ENCODE results near the gene CORO7. TPM values are rescaled to one million over a fixed set of nuclear protein-coding genes. Genes with fewer than 3 reads are reported as not detected.

CORO7 gene
- total and polyA plus RNA-seq, 9 of the 15 experiments (the other 6 are each of a cell fraction or from before 2014, with no cell fraction given) = 0.45 to 77.2 (median 18.7) TPM

DNA sequence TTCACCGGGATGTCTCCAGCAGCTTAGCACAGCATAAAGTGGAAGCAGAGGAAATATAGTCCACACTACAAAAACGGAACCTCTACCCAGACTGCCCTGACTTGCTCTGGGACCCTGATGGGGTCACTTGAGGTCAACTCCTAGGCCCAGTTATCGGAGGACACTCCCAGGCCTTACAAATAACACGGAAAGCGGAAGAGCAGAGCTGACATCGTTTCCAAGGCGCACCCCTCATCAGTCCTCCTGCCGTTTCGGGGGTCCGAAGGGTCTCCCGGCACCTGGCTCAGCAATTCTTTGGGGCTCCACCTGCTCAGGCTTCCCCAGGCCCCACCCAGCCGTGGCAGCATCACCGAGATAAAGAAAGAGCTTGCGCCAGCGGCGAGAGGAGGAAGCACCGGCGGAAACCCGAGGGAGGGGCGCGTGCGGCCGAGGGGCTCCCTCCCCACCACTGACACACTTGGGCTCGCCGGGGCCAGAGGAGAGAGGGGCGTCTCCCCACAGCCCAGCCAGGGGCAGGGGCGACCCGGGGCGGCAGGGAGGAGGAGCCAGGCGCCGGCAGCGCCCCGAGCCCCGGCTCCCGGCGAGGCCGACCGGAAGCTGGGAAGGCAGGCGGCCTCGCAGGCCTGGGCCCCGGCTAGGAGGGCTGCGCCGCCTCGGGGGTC is 727 bp downstream of the CORO7 start (continued):
- no peak for TF ChIP-seq PHB (CRISPR knock-in tag; IDR thresholded peaks at IDR 0.05)
- no peak for TF ChIP-seq CHCHD3 (CRISPR knock-in tag; IDR thresholded peaks at IDR 0.05)
- TF ChIP-seq ZNF174 (CRISPR knock-in tag; IDR thresholded peaks at IDR 0.05) = no peak
- 0 out of 2 replicates have a peak, but pooled peaks have one; percentile 14 for TF ChIP-seq GABPB1 (CRISPR knock-in tag; IDR thresholded peaks at IDR 0.05)
- peak; percentile 79 for TF ChIP-seq RBBP5 (IDR thresholded peaks at IDR 0.05; ENCODE audit: borderline replicate concordance, insufficient read depth, low read length, poor library complexity, severe bottlenecking)
- TF ChIP-seq, protein P1, sequence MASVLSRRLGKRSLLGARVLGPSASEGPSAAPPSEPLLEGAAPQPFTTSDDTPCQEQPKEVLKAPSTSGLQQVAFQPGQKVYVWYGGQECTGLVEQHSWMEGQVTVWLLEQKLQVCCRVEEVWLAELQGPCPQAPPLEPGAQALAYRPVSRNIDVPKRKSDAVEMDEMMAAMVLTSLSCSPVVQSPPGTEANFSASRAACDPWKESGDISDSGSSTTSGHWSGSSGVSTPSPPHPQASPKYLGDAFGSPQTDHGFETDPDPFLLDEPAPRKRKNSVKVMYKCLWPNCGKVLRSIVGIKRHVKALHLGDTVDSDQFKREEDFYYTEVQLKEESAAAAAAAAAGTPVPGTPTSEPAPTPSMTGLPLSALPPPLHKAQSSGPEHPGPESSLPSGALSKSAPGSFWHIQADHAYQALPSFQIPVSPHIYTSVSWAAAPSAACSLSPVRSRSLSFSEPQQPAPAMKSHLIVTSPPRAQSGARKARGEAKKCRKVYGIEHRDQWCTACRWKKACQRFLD (CRISPR knock-in tag; IDR thresholded peaks at IDR 0.05) = no peak
- TF ChIP-seq, protein P2, sequence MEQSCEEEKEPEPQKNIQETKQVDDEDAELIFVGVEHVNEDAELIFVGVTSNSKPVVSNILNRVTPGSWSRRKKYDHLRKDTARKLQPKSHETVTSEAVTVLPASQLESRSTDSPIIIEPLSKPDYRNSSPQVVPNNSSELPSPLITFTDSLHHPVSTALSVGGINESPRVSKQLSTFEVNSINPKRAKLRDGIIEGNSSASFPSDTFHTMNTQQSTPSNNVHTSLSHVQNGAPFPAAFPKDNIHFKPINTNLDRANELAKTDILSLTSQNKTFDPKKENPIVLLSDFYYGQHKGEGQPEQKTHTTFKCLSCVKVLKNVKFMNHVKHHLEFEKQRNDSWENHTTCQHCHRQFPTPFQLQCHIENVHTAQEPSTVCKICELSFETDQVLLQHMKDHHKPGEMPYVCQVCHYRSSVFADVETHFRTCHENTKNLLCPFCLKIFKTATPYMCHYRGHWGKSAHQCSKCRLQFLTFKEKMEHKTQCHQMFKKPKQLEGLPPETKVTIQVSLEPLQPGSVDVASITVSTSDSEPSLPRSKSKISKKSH (CRISPR knock-in tag; IDR thresholded peaks at IDR 0.05) = no peak
- peak; percentile 61 for TF ChIP-seq EP400 (IDR thresholded peaks at IDR 0.05)
- TF ChIP-seq ZFPM2 (CRISPR knock-in tag; IDR thresholded peaks at IDR 0.05) = no peak
- TF ChIP-seq ZNF121 (CRISPR knock-in tag; conservative IDR thresholded peaks at IDR 0.05) = no peak
- 0 out of 2 replicates have a peak, but pooled peaks have one; percentile 11 for TF ChIP-seq SUPT5H (IDR thresholded peaks at IDR 0.05)
- peak; percentile 75 for TF ChIP-seq ZFX (CRISPR knock-in tag; IDR thresholded peaks at IDR 0.05)
- TF ChIP-seq, protein P3, sequence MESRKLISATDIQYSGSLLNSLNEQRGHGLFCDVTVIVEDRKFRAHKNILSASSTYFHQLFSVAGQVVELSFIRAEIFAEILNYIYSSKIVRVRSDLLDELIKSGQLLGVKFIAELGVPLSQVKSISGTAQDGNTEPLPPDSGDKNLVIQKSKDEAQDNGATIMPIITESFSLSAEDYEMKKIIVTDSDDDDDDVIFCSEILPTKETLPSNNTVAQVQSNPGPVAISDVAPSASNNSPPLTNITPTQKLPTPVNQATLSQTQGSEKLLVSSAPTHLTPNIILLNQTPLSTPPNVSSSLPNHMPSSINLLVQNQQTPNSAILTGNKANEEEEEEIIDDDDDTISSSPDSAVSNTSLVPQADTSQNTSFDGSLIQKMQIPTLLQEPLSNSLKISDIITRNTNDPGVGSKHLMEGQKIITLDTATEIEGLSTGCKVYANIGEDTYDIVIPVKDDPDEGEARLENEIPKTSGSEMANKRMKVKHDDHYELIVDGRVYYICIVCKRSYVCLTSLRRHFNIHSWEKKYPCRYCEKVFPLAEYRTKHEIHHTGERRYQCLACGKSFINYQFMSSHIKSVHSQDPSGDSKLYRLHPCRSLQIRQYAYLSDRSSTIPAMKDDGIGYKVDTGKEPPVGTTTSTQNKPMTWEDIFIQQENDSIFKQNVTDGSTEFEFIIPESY (CRISPR knock-in tag; IDR thresholded peaks at IDR 0.05) = 0 out of 2 replicates have a peak, but pooled peaks have one; percentile 21
- peak; percentile 32; the same call in 1 of the 2 replicates for TF ChIP-seq ETV1 (tag; conservative IDR thresholded peaks at IDR 0.05; ENCODE audit: low read depth)
- peak; percentile 74 for TF ChIP-seq GABPA (tag; conservative IDR thresholded peaks at IDR 0.05; ENCODE audit: low read depth)
- TF ChIP-seq POLR2G (IDR thresholded peaks at IDR 0.05; ENCODE audit: low read depth, low read length) = no peak
- TF ChIP-seq NR1H2 (CRISPR knock-in tag; IDR thresholded peaks at IDR 0.05) = peak; percentile 99
- no peak for TF ChIP-seq BMI1 (IDR thresholded peaks at IDR 0.05; ENCODE audit: low read length)
- peak; percentile 50 for TF ChIP-seq SMARCA4 (IDR thresholded peaks at IDR 0.05)
- TF ChIP-seq, protein P4, sequence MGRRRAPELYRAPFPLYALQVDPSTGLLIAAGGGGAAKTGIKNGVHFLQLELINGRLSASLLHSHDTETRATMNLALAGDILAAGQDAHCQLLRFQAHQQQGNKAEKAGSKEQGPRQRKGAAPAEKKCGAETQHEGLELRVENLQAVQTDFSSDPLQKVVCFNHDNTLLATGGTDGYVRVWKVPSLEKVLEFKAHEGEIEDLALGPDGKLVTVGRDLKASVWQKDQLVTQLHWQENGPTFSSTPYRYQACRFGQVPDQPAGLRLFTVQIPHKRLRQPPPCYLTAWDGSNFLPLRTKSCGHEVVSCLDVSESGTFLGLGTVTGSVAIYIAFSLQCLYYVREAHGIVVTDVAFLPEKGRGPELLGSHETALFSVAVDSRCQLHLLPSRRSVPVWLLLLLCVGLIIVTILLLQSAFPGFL (CRISPR knock-in tag; IDR thresholded peaks at IDR 0.05) = no peak
- TF ChIP-seq CBFA2T3 (IDR thresholded peaks at IDR 0.05) = no peak
- peak; percentile 64 for TF ChIP-seq HDAC2 (IDR thresholded peaks at IDR 0.05)
- no peak for TF ChIP-seq ZBTB1 (CRISPR knock-in tag; IDR thresholded peaks at IDR 0.05; ENCODE audit: borderline replicate concordance, low read depth)
- peak; percentile 41 for TF ChIP-seq PHF8 (IDR thresholded peaks at IDR 0.05; ENCODE audit: borderline replicate concordance, low read length)
- TF ChIP-seq CXXC5 (CRISPR knock-in tag; IDR thresholded peaks at IDR 0.05) = 0 out of 2 replicates have a peak, but pooled peaks have one; percentile 8

All from K562 (cell line).